Hepatocyte (in vitro differentiated cells): ENCODE data around the gene SEMA5B.

Source experiments
- EZH2 ChIP-seq: fragments of 200-600 bp; sonication (generic); IDR thresholded peaks from 2 replicates; pipeline ENCODE4 v1.6.1; 2016; ENCODE audit warnings: antibody characterized with exemption, mild to moderate bottlenecking, borderline replicate concordance
- TF ChIP-seq, protein P1 (sequence below): fragments of 200-600 bp; sonication (generic); IDR thresholded peaks from 2 replicates; pipeline ENCODE4 v1.5.1; 2016; ENCODE audit warnings: antibody characterized with exemption, mild to moderate bottlenecking; ENCODE audit not compliant: poor library complexity

DNA sequence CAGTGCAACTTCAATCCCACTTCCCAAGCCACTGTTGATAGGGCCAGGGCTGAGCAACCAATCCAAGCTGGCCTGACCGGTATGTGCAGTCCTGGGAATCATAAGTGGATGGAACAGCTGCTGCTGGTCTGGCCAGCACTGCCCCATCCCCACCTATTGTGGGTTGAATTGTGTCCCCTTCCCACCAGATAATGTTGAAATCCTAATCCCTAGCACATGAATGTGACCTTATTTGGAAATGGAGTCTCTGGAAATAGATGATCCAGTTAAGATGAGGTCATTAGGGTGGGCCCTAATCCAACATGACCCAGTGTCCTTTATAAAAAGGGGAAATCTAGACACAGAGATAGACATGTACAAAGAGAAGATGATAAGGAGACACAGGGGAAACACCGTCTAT, 25.5 kb upstream of the SEMA5B start:
- TF ChIP-seq, protein P1, sequence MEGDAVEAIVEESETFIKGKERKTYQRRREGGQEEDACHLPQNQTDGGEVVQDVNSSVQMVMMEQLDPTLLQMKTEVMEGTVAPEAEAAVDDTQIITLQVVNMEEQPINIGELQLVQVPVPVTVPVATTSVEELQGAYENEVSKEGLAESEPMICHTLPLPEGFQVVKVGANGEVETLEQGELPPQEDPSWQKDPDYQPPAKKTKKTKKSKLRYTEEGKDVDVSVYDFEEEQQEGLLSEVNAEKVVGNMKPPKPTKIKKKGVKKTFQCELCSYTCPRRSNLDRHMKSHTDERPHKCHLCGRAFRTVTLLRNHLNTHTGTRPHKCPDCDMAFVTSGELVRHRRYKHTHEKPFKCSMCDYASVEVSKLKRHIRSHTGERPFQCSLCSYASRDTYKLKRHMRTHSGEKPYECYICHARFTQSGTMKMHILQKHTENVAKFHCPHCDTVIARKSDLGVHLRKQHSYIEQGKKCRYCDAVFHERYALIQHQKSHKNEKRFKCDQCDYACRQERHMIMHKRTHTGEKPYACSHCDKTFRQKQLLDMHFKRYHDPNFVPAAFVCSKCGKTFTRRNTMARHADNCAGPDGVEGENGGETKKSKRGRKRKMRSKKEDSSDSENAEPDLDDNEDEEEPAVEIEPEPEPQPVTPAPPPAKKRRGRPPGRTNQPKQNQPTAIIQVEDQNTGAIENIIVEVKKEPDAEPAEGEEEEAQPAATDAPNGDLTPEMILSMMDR: no peak
- TF ChIP-seq EZH2: no peak
